ENCODE data around the gene KIAA1328.
A peak's percentile ranks its signal among the peaks of the same experiment; 100 is the strongest.

Gene KIAA1328

GRCh38 chr18:36809590-36810381 is 19.1 kb upstream of the KIAA1328 start:
- H3K4me3 ChIP-seq (ENCODE audit: insufficient read depth, low read length, poor library complexity, severe bottlenecking) = no peak overlapping the region
- no peaks in the 10 kb centered on the region for H3K9me2 ChIP-seq (replicated peaks; ENCODE audit: insufficient read depth, low read length)
- no peaks in the 10 kb centered on the region for H3K79me2 ChIP-seq (ENCODE audit: insufficient read depth, low read length)
- no peak overlapping the region for H2AFZ ChIP-seq (ENCODE audit: low read depth, low read length, severe bottlenecking)
- no peak overlapping the region for H3K27ac ChIP-seq (ENCODE audit: low read depth, low read length)
- no peaks in the 10 kb centered on the region for H3K9me3 ChIP-seq (ENCODE audit: insufficient read depth, low read length)
- no peaks in the 10 kb centered on the region for H4K20me1 ChIP-seq (ENCODE audit: low read depth, low read length)
- H3F3A ChIP-seq (ENCODE audit: insufficient read depth) = no peaks in the 10 kb centered on the region; the same call in 1 of the 2 replicates
- H3K9ac ChIP-seq (ENCODE audit: low read length) = no peak overlapping the region
- no peaks in the 10 kb centered on the region for H3K27me3 ChIP-seq (ENCODE audit: low read length)
- no peak for TF ChIP-seq EZH2phosphoT487 (conservative IDR thresholded peaks at IDR 0.05; ENCODE audit: low read length)
- peak; percentile 84 for TF ChIP-seq CTCF (IDR thresholded peaks at IDR 0.05; ENCODE audit: insufficient read depth, low read length, poor library complexity, severe bottlenecking)
- no peak overlapping the region for H3K4me2 ChIP-seq (ENCODE audit: low read depth, low read length, poor library complexity, severe bottlenecking)
- peaks cover 12% of the 10 kb centered on the region; the same call in 1 of the 2 replicates for H3K36me3 ChIP-seq (ENCODE audit: low read length)

GRCh38 chr18:36811430-36811829 is 17.5 kb upstream of the KIAA1328 start:
- Histone ChIP-seq H3K4me2 (ENCODE audit: low read depth, low read length, poor library complexity, severe bottlenecking) (no peak overlapping the region), H3K4me3 (ENCODE audit: insufficient read depth, low read length, poor library complexity, severe bottlenecking) (no peak overlapping the region), H4K20me1 (ENCODE audit: low read depth, low read length) (no peaks in the 10 kb centered on the region), H3K9me3 (ENCODE audit: insufficient read depth, low read length) (no peaks in the 10 kb centered on the region), H3K79me2 (ENCODE audit: insufficient read depth, low read length) (no peaks in the 10 kb centered on the region), H3K36me3 (ENCODE audit: low read length) (peaks cover 6% of the 10 kb centered on the region; the same call in 1 of the 2 replicates), H3F3A (ENCODE audit: insufficient read depth) (no peaks in the 10 kb centered on the region; the same call in 1 of the 2 replicates), H3K9ac (ENCODE audit: low read length) (no peak overlapping the region), H3K27me3 (ENCODE audit: low read length) (no peaks in the 10 kb centered on the region), H3K9me2 (replicated peaks; ENCODE audit: insufficient read depth, low read length) (no peaks in the 10 kb centered on the region), H2AFZ (ENCODE audit: low read depth, low read length, severe bottlenecking) (no peak overlapping the region), H3K27ac (ENCODE audit: low read depth, low read length) (no peak overlapping the region)
- TF ChIP-seq CTCF (IDR thresholded peaks at IDR 0.05; ENCODE audit: insufficient read depth, low read length, poor library complexity, severe bottlenecking) (no peak), EZH2phosphoT487 (conservative IDR thresholded peaks at IDR 0.05; ENCODE audit: low read length) (no peak)

GRCh38 chr18:36811955-36812354 is 17.0 kb upstream of the KIAA1328 start:
- H3K9me2 ChIP-seq (replicated peaks; ENCODE audit: insufficient read depth, low read length) = no peaks in the 10 kb centered on the region
- no peak overlapping the region for H3K4me3 ChIP-seq (ENCODE audit: insufficient read depth, low read length, poor library complexity, severe bottlenecking)
- no peak overlapping the region for H3K9ac ChIP-seq (ENCODE audit: low read length)
- H3K4me2 ChIP-seq (ENCODE audit: low read depth, low read length, poor library complexity, severe bottlenecking) = no peak overlapping the region
- no peaks in the 10 kb centered on the region for H3K27me3 ChIP-seq (ENCODE audit: low read length)
- H3K27ac ChIP-seq (ENCODE audit: low read depth, low read length) = no peak overlapping the region
- no peaks in the 10 kb centered on the region for H3K79me2 ChIP-seq (ENCODE audit: insufficient read depth, low read length)
- no peaks in the 10 kb centered on the region for H3K9me3 ChIP-seq (ENCODE audit: insufficient read depth, low read length)
- TF ChIP-seq EZH2phosphoT487 (conservative IDR thresholded peaks at IDR 0.05; ENCODE audit: low read length) = no peak
- TF ChIP-seq CTCF (IDR thresholded peaks at IDR 0.05; ENCODE audit: insufficient read depth, low read length, poor library complexity, severe bottlenecking) = no peak
- H3F3A ChIP-seq (ENCODE audit: insufficient read depth) = no peaks in the 10 kb centered on the region; the same call in 1 of the 2 replicates
- peaks cover 6% of the 10 kb centered on the region; the same call in 1 of the 2 replicates for H3K36me3 ChIP-seq (ENCODE audit: low read length)
- H2AFZ ChIP-seq (ENCODE audit: low read depth, low read length, severe bottlenecking) = no peak overlapping the region
- no peaks in the 10 kb centered on the region for H4K20me1 ChIP-seq (ENCODE audit: low read depth, low read length)
